Activated T-cell treated with anti-CD3 and anti-CD28 coated beads for 24 hours (primary cell): Measurements from ENCODE around the gene BEND7.
"Not testable (repeated sequence)": the region's sequence is repeated elsewhere in the genome, so short reads cannot be mapped to it uniquely, and the experiment has no call there.

Source experiments
- DNase-seq: peaks from one replicate; pipeline ENCODE4 v3.0.0-alpha.2; 2020; ENCODE audit warnings: low read depth

The BEND7 gene, protein sequence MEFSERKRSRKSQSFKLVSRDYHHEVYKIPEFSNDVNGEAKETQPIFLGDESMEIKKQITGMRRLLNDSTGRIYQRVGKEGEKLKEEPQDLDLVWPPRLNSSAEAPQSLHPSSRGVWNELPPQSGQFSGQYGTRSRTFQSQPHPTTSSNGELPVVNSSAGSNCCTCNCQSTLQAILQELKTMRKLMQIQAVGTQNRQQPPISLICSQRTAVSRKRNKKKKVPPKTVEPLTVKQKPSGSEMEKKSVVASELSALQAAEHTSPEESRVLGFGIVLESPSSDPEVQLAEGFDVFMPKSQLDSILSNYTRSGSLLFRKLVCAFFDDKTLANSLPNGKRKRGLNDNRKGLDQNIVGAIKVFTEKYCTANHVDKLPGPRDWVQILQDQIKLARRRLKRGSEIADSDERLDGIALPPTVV

DNA sequence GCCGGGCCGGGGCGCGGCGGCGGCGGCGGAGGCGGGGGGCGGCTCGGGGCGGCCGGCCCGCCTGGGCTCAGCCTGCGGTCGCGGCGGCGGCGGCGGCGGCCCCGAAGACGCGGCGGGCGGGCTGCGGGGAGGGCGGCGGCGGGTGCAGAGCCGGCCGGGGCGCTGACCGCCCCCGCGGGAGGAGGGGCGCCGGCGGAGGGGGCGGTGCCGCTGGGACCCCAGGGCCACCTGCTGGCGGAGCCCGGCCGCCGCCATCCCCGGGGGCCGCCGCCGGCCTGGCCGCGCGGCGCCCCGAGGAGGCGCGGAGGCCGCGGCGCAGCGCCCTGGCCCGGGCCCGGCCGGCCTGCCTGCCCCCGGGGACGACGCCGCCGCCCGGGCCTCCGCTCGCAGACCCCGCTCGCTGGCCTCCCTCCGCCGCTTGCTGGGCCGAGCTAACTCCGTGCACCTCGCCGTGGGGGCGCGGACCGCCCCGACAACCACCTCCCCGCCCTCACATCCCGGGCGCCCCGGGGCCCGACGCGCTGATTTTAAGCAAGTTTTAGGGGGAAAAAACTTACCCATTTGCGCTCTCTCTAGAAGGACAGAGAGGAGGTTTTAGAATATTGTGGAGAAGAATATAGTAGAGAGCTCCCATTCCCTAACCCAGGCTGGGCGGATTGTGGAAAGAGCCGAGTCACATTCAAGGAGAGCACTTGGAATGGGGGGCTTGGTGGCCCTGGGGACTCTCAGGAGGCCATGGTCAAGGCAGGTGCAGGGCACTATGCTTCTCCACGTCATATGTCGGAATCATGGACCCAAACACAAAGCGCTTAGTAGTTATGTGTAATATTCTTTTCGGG is at the start of gene BEND7:
TSS of gene BEND7 (minus strand) at position 140 of the 839 bp plus-strand sequence. CDS start 481 bp downstream, outside the sequence.
- no peak for DNase-seq

DNA sequence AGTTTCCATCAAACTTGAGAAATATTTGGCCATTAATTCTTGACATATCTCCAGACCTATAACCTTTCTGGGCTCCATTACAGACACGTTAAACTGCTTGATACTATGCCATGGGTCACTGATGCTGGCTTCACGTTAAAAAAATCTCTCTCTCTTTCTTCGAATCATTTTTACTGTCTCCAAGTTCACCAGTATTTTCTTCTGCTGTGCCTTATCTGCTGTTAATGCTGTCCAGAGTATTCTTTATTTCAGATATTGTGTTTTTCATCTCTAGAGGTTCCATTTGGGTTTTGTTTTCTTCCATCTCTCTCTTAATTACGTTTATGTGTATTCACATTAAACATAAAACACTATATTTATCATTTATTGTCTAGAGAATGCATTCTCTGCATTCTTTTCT is 45.1 kb upstream of the BEND7 start:
- no peak for DNase-seq

DNA sequence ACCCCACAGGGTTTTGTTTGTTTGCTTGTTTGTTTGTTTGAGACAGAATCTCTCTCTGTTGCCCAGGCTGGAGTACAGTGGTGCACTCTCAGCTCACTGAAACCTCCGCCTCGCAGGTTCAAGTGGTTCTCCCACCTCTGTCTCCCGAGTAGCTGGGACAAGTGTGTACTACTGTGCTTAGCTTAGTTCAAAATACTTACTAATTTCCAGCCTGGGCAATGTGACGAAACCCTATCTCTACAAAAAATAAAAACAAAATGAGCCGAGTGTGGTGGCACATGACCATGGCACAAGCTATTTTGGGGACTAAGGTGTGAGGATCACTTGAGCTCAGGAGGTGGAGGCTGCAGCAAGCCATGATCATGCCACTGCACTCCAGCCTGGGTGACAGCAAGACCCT is 42.7 kb upstream of the BEND7 start:
- no peak for DNase-seq

DNA sequence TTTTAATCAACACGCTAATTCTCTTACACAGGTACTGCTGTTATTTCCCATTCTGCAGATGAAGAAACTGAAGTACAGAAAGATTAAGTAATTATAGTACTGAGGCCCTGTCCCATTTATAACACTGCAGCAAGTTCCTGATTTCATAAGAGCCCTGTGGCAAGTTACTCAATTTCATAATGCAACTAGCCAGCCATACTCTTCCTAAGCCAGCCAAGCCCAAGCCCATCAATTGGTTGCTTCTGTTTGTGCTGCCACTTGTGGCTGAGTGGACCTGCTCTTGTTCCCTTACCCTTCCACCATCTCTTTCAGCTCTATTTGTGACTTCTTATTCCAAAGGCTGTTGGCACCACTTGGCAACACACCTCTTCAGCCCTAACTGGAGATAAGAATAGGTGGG is 38.2 kb upstream of the BEND7 start:
- no peak for DNase-seq

DNA sequence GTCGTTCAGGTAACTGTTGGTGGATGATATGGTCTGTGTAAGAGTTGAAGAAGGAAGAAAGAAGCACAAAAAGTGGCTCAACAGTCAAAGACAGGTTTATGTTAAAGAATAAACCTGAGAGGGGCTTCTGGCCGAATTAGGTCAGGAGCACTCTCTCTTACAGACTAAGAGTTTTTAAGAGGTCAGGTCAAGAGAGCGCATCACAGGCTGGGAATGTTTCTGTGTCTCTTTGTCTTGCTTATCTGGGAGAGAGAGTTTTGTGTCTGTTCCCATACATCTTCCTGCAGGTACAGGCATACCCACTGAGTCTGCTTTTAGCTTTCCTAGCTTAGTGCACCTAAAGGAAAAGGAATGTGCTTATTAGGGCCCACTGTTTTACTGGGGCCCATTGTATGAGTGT is 35.8 kb upstream of the BEND7 start:
- DNase-seq, result no peak

DNA sequence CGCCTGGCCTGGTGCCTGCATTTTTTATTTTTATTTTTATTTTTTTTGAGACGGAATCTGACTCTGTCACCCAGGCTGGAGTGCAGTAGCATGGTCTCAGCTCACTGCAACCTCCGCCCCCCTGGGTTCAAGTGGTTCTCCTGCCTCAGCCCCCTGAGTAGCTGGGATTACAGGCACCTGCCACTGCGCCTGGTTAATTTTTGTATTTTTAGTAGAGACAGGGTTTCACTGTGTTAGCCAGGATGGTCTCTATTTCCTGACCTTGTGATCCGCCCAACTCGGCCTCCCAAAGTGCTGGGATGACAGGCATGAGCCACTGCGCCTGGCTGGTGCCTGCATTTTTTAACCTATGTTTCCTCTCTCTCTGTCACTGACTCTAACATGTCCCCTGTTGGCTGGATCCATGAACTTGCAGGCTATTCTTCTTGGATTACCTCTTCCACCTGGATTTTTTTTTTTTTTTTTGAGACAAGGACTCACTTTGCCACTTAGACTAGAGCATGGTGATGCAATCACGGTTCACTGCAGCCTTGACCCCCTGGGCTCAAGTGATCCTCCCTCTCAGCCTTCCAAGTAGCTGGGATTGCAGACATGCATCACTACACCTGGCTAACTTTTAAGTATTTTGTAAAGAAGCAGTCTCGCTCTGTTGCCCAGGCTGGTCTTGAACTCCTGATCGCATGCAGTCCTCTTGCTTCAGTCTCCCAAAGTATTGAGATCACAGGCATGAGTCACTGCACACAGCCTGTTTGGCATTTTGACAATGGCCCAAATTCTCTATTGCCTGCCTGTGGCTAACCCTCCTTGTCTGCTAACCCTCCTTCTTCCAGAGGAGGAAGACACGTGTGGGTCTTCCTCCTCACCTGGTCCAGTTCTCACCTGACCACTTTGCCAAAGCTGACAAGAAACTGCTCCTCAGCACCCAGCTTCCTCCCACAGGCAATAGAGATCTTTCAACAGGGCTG is 34.9 kb upstream of the BEND7 start:
- no peak for DNase-seq

DNA sequence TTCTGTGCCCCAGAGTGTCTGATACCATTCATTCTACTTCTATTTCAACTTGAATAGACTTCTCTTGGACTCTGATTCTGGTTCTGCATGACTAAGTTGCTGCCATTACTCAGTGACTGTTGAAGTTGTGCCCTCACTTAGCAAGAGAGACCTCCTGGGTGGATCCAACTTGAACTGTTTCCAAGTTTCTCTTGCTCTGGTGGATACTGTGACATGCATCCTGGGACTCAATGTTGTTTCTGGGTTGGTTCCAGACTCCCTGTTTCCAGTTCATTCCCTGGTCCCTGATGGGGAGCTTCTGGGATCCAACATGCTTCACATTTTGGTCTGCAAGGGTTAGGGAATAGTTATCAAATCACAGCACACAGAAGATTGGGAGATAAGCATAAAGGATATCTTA is 31.8 kb upstream of the BEND7 start:
- DNase-seq, result no peak

DNA sequence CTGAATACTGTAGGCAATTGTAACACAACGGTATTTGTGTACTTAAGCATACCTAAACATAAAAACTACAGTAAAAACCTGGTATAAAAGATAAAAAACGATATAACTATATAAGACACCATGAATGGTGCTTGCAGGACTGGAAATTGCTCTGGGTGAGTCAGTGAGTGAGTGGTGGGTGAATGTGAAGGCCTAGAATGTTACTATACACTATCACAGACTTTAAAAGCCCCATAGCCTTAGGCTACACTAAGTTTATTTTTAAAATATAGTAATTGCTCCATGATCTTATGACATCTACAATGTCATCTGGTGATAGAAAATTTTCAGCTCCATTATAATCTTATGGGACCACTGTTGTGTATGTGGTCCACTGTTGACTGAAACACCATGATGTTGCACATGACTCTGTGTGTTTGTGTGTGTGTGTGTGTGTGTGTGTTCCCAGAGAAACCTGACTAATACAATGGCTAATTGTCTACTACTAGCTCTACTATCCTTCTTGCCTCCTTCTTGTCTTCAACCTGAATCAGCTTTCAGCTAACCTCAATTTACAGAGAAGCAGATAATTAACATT is 30.4 kb upstream of the BEND7 start:
- no peak for DNase-seq

DNA sequence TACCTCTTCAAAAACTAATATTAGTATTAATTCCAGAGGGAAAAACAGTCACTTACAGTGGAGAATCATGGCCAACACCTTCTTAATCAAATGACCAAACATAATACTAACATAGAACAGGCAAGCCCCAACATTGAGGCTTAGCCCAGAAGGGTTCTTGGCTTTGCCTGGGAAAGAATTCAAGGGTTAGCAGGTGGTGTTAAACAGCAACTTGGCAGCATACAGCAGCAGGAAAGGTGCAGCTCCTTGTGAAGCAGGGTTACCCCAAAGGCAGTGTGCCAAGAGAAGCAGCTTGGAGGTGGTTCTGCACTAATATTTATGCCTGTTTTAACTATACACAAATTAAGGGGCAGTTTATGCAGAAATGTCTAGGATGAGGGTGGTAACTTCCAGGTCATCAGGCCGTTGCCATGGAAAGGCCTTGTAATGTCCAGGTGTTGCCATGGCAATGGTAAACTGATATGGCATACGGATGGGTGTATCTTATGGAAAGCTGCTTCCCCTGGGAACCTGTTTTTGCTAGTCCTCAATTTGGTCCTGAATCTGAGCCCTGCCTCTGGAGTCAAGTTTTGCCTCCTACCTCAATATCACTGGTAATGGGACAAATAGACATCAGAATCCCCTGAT is 27.2 kb upstream of the BEND7 start:
- DNase-seq, result no peak

DNA sequence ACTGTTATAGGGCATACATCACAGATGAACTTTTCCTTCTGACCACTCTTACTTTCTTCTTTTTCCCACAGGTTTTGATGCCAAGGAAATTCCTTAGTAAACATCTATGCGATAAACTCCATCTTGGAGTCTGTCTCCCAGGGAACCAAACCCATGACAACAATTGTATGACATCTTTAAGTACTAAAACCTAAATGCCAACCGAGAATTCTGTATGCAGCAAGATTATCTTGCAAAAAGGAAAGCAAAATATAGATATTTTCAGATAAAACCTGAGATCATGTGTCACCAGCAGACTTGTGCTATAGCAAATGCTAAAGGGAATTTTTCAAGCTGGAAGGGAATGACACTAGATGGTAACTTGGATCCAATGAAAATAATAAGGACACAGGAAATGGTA is 22.0 kb upstream of the BEND7 start:
- no peak for DNase-seq

DNA sequence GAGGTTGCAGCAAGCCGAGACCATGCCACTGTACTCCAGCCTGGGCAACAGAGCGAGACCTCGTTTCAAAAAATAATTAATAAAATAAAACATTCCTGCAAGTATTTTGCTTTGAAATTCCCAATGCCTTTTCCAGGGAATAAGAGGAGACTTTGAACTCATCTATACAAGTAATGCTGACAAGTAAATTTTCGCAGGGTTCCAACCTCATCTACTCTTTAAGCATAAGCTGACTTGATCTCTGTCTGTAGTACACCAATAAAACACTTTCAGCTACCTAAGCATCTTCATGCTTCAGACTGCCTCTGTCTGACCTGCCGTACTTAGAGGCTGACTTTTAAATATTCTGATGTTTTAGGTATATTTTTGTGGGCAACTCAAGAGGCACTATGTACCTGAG is 13.7 kb upstream of the BEND7 start:
- no peak for DNase-seq

DNA sequence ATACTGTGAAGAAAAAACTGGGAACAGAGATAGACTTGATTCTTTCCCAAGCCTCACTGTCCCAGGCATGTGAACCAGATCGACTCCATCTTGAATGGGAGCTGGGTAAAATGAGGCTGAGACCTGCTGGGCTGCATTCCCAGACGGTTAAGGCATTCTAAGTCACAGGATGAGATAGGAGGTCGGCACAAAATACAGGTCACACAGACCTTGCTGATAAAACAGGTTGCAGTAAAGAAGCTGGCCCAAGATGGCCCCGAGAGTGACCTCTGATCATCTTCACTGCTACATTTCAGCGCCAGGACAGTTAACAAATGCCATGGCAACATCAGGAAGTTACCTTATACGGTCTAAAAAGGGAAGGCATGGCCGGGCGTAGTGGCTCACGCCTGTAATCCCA is 9.2 kb upstream of the BEND7 start:
- not testable (repeated sequence) for DNase-seq

DNA sequence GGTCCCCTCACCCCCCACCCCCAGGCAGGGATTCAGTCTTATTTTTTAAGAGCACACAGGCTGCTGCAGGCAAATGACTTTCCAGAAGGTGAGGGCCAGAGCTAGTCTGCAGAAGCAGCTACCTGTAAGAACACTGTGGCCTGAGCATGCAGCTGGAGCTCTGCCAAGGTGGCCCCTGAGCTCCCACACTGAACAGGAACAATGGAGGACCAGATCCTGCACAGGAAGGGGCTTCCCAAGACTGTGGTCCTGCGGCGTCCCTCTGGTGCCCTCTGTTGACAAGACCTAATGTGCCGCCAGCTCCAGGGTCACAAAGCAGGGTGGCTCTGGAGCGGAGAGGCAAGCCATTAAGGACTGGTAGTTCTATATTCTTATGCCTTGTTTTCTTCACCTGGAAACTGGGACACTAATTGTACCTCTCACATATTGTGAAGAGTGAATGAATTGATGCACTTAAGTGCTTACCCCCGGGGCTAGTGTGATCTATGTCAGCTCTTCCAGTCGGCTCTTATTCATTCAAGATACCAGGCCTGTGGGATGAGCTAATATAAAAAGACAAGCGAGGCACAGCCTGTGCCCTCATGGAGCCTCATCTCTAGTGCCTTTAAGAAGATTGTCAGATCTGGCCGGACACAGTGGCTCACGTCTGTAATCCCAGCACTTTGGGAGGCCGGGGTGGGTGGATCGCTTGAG is 8.0 kb upstream of the BEND7 start:
- peak; percentile 6 for DNase-seq

DNA sequence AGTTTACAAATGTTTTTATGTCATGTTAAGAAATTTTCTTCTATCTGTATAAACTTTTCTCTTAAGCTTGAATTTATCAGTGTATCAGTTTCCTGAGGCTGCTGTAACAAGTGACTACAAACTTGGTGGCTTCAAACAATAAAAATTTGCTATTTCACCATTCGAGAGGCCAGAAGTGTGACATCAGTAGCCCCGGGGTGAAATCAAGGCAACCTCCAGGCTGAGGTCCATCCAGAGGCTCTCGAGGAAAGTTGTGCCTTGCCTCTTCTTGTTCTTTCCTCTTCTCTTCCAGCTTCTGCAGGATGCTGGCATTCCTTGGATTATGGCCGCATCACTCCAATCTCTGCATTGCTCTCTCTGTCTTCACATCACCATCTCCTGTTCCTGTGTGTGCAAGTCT is 6.5 kb upstream of the BEND7 start:
- DNase-seq, result no peak

DNA sequence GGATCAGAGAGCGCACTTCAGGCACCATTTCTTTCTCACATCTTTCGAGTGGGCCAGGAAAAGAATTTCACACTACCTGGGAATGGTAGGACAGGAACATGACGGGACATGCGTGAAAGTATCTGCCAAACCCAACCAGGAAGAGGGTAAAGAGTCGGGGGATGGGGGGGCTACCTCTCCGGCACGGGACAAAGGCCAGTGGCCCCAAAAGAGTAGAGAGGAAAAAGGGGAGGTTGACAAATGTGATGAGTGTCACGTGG is 830 bp upstream of the BEND7 start:
- no peak for DNase-seq

DNA sequence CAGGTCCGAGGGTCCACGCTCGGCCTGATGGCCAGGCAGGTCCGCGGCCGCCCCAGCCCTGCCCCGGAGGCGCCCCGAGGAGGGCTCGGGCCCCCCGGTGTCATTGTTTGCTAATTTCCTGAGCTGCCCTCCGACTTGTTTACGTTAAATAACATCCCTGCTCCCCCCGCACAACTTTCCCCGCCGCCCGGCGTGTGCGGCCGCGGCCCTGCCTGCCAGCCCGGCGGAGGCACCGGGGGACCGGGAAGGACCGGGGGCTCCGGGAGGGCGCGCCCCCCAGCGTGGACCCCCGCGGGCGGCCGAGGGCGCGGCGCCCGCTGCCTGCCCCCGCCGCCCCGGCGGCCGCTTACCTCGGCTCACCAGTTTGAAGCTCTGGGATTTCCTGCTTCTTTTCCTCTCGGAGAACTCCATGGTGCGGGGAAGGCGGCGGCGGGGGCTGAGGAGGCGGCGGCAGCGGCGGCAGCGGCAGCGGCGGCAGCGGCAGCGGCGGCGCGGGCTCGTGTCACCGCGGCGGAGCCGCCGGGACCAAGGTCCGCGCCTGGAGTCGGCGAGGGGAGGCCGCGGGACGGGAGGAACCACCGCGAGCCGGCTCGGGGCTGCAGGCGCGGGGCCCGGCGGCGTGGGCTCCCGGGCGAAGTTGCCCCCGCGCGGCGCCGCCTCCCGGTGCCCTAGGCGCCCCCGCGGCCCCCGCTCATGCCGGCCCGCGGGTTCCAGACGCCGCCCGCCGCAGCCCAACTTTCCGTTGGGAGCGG is 515 bp downstream of the BEND7 start:
- no peak for DNase-seq

DNA sequence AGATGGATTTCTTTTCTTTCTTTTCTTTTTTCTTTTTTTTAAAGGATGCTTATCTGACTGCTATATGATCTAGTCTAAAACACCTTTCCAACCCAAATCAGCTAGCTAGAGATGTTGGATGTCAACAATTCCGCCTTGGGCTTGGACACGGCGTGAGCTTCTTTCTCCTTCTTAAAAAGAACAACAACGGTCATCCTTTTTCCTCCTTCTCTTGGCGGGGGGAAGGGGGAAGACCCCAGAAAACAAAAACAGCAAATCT is 1.0 kb downstream of the BEND7 start:
- no peak for DNase-seq

DNA sequence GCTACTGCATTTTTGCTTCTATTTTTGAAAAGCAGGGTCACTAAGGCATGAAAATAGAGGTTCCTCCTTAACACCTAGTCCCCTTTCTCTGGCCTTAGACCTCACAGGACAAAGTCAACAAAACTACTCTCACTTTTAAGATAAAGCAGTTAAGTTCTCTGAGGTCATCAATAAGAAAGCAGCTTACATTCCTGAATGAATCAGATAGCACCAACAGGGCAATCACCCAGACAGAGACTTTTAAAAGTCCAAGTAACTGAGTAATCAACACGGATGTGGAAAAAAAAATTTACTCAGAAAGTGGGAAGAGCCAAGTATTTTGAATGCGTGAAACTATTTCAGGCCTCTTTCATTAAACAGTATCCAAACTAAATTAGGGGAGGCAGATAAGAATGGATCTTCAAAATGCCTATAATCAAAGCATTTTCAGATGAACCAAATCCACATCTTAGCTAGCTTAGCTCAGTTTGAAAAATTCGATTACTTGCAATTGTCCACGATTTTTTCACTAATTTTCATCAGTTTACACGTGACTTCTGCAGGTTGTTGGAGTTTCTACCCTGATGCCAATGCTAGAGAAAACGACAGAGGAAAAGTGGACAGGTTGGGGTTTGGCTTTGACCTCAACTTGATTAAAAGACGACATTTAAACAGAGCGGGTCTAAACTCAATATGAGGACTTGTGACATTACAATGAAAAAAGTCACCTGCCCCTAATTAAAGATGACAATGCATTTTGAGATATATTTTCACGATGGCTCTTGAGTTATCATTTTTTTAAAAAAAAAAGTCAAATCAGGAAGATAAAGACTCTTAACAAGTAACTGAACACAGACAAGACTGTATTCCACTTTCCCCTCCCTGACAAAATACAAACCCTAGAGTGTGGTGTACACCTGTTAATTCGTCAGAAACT is 1.6 kb downstream of the BEND7 start:
- no peak for DNase-seq

DNA sequence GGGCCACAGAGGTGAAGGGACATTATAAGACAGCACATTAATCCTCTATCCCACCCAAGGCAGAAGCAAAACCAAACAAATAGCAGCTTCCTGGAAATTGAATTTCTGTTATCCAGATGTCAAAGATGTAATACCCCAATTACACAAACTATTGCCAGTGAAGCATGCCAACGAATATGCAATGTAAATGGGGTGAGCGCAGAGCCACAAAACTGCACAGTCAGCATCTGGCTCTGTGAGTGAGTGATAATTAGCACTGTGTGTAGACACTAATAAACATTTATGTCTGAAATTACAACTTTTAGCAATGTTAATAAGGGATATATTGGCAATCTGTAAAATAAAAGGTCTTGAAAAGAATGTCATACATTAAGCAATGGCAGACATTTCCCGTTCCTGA is 3.2 kb downstream of the BEND7 start:
- DNase-seq, result no peak

DNA sequence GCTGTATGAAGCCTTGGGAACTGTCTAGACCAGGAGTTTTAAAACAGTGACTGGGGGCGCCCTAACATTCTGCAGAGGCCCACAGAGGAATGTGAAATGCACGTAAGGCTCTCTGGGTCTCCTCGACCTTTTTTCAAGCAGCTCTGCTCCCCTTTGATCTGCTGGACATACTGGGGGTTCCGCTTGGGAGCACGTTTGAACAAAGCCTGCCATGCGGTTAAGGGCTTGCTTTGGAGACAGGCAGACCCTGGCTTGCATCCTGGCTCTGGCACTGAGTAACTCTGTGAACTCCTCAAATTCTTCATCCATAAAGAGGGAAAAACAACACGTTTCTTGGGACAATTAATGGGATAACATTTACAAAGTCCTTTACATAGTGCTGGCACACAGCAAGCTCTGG is 7.8 kb downstream of the BEND7 start:
- DNase-seq, result no peak
